ENCODE data around the gene RIOK1.

The RIOK1 gene

DNA sequence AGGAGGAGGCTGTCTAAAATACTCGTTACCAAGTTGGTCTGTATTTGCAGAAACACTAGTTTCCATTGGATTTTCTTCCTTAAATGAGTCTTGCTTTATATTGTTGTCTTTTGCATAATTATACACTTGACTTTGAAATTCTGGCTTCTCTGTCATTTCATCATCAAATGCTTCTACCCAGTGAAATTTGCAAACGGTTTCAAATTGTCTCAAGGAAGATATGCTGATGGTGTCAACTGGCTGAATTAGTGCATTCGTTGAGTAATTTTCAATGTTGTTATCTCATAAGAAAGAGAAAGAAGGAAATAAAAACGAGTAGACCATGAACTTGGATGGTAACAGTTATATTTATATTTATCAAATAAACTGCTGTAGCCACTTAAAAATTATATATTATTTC is 10.9 kb upstream of the RIOK1 start:
- TF ChIP-seq, protein P1, sequence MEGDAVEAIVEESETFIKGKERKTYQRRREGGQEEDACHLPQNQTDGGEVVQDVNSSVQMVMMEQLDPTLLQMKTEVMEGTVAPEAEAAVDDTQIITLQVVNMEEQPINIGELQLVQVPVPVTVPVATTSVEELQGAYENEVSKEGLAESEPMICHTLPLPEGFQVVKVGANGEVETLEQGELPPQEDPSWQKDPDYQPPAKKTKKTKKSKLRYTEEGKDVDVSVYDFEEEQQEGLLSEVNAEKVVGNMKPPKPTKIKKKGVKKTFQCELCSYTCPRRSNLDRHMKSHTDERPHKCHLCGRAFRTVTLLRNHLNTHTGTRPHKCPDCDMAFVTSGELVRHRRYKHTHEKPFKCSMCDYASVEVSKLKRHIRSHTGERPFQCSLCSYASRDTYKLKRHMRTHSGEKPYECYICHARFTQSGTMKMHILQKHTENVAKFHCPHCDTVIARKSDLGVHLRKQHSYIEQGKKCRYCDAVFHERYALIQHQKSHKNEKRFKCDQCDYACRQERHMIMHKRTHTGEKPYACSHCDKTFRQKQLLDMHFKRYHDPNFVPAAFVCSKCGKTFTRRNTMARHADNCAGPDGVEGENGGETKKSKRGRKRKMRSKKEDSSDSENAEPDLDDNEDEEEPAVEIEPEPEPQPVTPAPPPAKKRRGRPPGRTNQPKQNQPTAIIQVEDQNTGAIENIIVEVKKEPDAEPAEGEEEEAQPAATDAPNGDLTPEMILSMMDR (IDR thresholded peaks at IDR 0.05): no peak

DNA sequence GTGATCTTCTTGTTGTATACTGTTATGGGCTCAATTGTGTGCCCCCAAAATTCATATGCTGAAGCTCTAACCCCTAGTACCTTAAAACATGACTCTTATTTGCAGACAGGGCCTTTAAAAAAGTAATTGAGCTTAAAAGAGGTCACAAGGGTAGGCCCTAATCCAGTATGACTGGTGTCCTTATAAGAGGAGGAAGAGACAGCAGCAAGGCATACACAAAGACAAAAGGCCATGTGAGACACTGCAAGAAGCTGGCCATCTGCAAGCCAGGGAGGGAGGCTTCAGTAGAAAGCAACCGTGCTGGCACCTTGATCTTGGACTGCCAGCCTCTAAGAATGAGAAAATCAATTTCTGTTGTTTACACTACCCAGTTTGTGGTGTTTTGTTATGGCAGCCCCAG is 8.5 kb upstream of the RIOK1 start:
- TF ChIP-seq, protein P1 (IDR thresholded peaks at IDR 0.05): no peak

DNA sequence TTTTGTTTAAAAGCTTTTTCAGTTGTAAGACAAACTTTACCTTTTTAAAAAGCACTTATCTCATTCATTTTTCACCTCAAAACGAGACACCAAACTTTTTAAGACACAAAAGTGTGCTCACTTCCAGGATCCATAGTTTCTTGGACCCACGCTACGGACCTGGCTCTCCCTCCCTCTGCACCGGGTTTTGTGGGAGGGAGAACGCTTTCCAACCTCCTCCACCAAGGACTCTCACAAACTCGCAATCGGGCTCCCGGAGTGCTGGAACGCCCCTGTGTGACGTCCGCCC is 502 bp upstream of the RIOK1 start:
- TF ChIP-seq, protein P1 (IDR thresholded peaks at IDR 0.05): no peak

DNA sequence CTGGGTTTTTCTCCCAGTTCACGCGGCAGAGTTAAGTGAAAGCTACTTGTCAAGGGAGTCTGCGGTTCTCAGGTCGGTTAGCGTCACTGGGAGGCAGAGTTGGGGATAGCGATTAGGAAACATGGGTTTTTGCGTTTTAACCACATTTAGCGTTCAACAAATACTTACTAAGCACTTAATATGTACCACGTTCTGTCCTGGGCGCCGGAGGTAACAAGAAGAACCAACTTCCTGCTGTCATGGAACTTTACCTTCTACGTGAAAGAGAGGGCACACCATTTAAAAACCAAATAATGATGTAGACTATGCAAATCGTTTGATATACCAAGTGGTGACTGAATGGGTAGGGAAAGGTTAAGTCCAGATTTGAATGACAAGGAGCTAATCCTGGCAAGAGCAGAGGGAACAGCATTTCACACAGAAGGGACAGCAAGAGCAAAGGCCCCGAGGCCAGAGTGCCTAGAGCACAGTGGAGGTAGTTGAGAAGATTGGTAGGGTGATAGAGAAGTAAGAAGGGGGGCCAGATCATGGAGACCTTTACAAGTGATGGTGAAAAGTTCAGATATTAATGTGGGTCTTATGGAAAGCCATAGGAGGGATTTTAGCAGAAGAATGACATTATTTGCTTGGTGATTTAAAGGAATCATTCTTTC is 744 bp downstream of the RIOK1 start:
- TF ChIP-seq, protein P1 (IDR thresholded peaks at IDR 0.05): no peak

DNA sequence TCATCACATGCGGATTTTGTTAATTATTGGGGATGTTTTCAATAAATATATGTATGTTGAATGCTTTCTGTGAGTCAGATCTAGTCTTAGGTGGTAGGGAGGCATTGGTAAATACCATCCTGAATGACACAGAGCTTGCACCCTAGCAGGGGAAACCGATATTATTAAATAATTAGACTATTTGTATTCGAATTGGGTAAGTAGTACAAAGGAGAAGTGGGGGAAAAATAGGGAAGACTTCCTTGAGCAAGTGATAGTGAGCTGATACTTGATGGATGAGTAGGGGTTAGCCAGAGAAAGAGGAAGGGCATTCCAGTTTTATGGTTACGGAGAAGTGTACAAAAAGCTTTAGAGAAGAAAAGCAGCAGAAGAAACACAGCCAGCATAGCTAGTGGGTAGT is 1.5 kb downstream of the RIOK1 start:
- TF ChIP-seq, protein P1 (IDR thresholded peaks at IDR 0.05): no peak

DNA sequence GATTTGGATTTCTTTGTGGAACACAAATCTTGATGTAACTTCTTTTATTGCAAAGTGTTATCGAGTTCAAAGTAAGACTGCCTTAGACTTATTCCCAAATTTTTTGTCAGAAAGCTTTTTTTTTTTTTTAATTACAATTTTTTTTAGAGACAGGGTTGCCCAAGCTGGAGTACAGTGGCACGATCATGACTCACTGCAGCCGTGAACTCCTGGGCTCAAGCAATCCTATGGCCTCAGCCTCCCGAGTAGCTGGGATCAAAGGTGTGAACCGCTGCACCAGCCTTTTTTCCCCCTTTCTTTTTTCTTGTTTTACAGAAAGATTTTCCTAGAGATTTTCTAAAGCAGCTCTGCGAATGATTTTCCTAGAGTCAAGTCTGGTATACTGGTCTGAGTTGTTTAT is 2.8 kb downstream of the RIOK1 start:
- TF ChIP-seq, protein P1 (IDR thresholded peaks at IDR 0.05): no peak

DNA sequence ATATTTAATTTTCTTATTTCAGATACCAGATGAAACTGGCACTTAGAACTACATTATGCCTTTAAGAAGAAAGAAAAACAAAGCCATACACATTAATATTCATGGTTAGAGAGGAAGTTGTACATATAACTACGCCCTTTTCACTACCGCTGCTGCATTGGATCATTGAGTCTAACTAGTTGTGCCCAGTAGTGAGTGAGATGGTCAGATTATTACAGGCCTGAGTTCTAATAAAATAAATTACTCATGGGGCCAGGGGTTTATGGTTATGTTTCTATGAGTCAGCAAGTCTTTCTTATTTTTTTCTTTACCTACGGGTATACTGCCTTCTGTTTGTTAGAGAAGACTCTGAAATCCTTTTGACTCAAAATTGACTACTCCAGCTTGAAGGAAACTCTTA is 11.5 kb downstream of the RIOK1 start:
- TF ChIP-seq, protein P1 (IDR thresholded peaks at IDR 0.05): no peak

DNA sequence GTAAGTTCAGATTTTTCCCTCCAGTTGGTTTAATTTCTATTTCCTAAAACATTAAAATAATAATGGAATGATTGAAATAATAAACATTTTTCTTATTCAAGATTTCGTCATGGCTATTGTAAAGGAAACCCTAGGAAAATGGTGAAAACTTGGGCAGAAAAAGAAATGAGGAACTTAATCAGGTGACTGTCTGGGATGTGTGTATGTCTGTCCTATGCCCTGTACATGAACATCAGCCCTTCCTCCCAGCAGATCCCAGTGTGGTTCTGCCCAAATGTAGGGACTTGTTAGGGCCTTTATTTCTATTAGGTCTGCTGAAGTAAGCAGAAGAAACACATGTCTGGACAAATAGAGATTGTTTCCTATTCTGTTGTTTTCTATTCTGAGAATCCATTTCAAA is 13.1 kb downstream of the RIOK1 start:
- TF ChIP-seq, protein P1 (IDR thresholded peaks at IDR 0.05): no peak

Measured in LNCAP (cell line).